ENCODE results near the gene CACNA2D3.

GRCh38 chr3:54214845-54215244, 92.5 kb downstream of the CACNA2D3 start:
- no peak for TF ChIP-seq CTCF (optimal IDR thresholded peaks at IDR 0.05 in 1 of 3, IDR thresholded peaks at IDR 0.05 in 1 of 3, conservative IDR thresholded peaks at IDR 0.05 in 1 of 3; ENCODE audit: extremely low read depth in 1 of 3, insufficient read depth in 2 of 3, low read length in 3 of 3)
- no peak for TF ChIP-seq EZH2 (IDR thresholded peaks at IDR 0.05; ENCODE audit: low read length)
